PFSK-1 (cell line): ENCODE measurements around the gene PNPLA5.

Experiments used
- POLR2AphosphoS5 ChIP-seq: IDR thresholded peaks from 2 replicates; pipeline ENCODE4 v1.6.1; 2012; ENCODE audit warnings: low read depth, mild to moderate bottlenecking, control low read depth, low read length, moderate library complexity
- TAF1 ChIP-seq: IDR thresholded peaks from 2 replicates; pipeline ENCODE4 v1.6.1; 2012; ENCODE audit warnings: low read length, control low read depth, borderline replicate concordance; ENCODE audit not compliant: insufficient read depth

DNA sequence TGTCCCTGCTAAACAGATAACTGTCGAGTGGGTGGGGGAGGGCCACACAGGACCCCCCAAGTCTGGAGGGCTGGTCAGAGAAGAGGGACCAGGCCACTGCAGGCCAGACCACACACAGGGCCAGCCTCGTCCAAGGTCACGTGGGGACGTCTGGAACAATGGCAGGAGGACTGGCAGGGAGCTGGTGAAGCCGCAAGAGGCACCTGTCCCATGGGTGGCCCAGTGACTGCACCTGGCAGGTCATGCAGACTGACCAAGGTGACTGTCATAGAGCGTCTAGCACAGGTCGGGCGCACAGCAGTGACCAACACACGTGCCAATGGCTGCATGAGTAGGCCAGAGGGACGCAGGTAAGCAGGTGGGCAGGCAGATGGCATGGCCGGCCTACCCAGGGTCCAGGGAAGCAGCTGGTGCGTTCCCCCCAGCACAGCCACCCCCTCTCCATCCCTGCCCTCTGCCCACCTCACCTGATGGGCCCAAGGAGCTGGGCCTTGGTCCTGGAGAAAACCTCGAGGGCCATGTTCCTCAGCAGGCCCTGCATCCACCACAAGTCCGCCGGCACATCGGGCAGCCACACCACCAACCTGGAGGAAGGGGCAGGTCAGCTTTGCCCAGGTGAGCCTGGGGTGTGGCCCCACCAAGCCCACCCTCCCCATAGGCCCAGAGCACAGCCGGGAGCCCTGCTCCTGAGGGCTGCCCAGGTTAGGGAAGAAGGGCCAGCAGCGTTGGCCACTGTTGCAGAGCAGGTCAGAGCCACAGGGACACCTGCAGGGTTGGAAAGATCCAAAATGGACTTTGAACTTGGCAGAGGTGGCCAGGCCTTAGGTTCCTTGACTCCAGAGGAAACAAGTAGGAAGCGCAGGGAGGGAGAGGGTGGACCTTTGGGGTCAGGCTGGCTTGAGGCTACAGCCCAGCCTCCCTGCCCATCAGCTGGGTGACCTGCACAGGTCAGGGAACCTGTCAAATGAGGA lies 10.4 kb downstream of the PNPLA5 start:
- TF ChIP-seq POLR2AphosphoS5, result no peak
- no peak for TF ChIP-seq TAF1
